ENCODE data around the gene BEST4.
A peak's percentile ranks its signal among the peaks of the same experiment; 100 is the strongest.
"Not testable (repeated sequence)": the region's sequence is repeated elsewhere in the genome, so short reads cannot be mapped to it uniquely, and the experiment has no call there.

The BEST4 gene

DNA sequence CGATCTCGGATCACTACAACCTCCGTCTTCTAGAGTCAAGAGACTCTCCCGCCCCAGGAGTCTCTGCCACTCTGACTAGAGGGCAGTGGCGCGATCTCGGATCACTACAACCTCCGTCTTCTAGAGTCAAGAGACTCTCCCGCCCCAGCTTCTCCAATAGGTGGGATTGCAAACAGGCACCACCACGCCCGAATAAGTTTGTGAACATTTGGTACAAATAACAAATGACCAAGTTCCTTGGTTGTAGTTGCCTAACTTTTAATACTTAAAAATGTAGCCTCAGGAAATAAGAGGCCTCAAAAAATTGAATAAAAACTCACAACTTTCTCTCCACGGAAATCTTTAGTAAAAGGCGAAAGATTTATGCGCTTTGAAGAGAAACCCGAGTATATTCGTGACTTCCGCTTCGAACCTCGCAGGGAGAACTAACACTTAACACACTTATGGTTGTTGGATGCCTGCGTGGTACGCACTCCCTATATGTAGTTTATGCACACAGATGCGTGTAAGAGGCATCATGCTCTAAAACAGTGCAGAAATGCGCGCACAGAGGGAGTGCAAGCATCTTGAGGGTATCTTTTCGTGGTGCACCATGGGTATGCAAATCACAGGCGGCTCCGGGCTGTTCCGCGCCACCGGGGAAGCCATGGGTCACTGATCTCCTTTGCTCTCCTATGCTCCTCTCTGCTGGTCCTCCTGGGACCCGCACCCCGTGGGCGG, 31.8 kb upstream of the BEST4 start:
- peak; percentile 96 for DNase-seq (ENCODE audit: low spot score)

DNA sequence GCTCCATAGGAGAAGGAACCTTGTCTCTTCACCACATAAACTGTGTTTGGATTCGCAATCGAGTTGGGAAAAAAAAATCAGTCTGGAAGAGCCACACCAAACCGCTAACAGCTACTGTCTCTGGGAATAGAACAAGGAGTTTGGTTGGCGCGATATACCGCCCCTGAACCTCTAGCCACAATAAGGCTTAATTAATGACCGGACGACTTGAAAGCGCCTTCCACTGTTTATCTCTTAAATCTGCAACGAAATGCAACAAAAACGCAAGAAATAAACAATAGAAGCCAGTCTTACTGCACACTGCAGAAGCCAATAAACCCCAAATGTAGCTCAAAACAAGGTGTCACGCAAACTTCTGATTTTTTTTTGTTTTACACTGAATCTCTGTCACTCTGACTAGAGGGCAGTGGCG, 31.2 kb upstream of the BEST4 start:
- DNase-seq (ENCODE audit: low spot score): no peak

GRCh38 chr1:44817771-44818495, 30.0 kb upstream of the BEST4 start:
- no peak for DNase-seq (ENCODE audit: low spot score)

GRCh38 chr1:44817307-44817706, 29.3 kb upstream of the BEST4 start:
- DNase-seq (ENCODE audit: low spot score): no peak

- not testable (repeated sequence) for DNase-seq (ENCODE audit: low spot score)
Measured at GRCh38 chr1:44815926-44816325, 28.0 kb upstream of the BEST4 start.

GRCh38 chr1:44812822-44813543, 25.0 kb upstream of the BEST4 start:
- no peak for DNase-seq (ENCODE audit: low spot score)

DNA sequence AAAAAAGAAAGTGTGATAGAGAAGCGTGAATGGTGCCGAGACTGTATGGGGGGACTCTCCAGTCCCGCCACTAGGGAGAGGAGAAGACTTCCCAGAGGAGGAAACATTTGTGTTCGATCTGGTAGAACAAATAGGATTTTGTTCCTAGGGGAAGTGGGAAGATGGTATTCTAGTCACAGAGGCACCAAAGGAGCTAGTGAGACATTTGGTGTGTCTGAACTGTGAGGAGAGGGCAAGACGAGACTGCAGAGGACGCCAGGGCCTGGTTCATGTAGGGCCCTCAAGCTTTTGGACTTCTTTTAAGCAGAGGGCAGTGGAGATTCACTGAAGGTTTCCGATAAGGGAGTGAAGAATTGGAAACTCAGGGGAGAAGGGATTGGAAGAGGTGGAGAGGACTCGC, 23.3 kb upstream of the BEST4 start:
- no peak for DNase-seq (ENCODE audit: low spot score)

- DNase-seq (ENCODE audit: low spot score): not testable (repeated sequence)
Measured at GRCh38 chr1:44810762-44811105, 22.8 kb upstream of the BEST4 start.

DNA sequence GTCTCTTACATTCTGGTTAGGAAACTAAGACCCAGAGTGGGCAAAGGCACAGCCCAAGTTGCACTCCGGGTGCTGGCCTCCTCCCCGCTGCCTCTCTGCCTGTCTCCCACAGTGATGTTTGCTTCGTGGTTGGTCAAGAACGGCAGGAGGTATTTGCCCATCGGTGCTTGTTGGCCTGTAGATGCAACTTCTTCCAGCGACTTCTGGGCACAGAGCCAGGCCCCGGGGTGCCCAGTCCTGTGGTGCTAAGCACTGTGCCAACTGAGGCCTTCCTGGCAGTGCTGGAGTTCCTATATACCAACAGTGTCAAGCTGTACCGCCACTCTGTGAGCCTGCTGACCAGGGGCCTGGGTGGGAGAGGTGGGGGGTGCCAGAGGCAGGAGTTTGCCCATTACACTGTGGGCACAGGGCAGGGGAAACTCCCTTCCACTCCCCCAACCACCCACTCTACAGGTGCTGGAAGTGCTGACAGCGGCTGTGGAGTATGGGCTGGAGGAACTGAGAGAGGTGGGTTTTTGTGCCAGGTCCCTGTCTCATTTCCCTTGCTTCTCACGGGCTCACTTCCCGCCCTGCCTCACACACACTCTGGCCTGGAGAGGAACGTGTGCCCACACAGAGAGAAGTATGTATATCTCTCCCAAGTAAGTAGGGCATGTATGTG, 22.3 kb upstream of the BEST4 start:
- DNase-seq (ENCODE audit: low spot score): no peak

DNA sequence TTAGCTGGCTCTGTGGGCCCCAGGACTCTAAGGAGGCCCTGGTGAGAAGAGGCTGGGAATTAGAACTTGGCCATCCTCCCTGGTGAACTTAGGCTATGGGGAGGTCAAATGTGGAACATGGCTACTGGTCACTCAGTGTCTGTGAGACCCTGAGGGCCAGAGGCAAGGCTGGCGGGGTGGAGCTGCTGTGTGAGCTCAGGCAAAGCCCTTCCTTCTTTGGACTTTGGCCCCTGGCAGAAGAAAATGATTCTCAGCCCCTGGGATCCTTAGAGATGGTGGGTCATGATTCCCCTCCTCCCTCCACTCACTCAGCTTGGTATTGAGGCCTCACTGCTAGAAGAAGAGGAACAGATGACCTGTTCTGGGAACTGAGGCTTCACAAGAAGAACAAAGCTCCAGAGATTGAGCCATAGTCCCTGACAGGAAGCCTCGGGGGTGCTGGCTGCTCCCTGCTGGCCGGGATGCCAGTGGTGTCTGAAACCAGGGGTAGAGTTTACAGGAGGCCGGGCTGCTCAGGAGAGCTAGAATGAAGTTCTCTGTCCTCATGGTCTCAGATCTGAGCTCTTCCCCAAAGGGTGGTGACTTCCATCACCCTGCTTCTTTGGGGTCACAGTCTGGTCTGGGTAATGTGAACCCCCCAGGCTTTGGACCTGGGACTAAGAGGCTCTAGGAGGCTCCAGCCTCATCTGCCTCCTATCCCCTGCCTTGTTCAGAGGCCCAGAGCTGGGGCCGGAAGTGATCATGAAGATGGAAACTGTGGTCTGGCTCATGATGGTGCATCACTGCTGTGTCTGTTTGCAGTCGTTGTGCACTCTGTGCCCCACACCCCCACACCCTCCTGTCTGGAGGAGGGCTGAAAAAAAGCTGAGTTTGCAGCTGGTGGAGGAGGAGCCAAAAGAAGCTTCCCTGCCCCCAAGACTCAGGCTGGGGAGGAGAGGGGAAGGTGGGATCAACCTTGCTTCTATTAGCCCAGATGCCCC, 21.3 kb upstream of the BEST4 start:
- no peak for DNase-seq (ENCODE audit: low spot score)

- DNase-seq (ENCODE audit: low spot score): no peak
Measured at GRCh38 chr1:44808063-44808937, 20.3 kb upstream of the BEST4 start, which contains the start of gene BTBD19. TSS of gene BTBD19 (plus strand) at chr1:44808523. CDS start at chr1:44808821, 298 bp downstream.

DNA sequence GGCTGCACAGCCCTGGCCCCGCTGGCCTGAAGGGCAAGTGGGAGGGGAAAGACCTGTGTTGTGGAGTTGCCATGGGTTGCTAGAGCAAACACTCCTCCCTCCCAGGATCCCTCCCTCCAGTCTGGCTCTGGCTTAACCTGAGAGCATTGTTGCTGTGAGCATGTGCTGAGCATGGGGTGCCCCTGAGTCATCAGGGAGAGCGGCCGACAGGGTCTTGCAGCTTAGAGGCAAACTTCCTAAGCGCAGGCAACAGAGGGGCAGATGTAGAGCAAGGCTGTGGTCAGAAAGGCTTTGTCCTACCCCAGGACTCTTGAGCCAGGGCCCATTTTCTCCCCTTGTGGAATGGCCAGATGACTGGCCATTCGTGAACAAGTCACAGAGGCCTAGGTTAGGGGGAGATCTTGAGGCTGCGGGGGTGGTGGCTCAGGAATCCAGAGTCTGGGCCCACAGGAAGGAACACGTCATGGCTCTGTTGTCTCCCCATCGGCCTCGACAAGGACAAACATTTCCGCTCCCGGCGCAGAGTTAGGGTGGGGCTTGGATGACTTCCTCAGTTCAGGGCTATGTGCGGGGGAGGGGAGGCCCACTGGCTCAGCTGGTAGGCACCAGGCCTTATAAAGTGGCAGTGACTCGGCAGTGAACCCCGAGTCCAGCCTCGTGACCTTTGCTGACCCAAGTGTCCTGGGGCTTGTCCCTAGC, 19.5 kb upstream of the BEST4 start:
- DNase-seq (ENCODE audit: low spot score): peak; percentile 87

GRCh38 chr1:44806704-44807363, 18.9 kb upstream of the BEST4 start, which contains the start of gene DYNLT4:
TSS of gene DYNLT4 (minus strand) at chr1:44807351. CDS start at chr1:44806668, 683 bp downstream.
- no peak for DNase-seq (ENCODE audit: low spot score)

DNA sequence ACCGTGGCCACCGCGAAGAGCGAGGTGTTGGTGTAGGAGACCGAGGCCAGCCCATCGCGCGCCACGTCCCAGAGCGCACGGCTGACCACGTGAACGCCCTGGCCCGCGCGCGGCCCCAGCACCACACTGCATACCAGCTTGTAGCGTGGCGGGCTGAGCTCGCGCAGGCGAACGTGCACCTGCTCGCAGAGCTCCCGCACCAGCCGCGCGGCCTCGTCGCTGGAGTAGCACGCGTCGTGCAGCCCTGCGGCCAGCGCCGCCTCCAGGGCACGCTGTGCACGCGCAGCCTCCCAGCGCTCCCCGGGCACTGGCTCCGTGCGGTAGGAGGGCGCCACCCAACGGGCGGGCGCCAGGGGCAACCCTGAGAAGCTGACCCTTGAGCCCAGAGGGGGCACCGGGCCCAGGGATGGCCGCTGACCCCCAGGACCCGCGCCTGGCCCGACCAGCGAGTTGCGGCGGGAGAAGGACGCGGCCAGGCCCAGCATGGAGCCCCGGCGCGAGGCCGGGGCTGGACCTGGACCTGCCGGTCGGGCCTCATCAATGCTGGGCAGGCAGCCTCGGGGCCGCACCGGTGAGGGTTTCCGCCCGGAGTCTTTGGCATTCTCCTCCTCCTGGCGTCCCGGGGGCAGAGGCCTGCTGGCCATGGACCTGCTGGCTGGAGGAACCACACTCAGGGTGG, 18.2 kb upstream of the BEST4 start:
- no peak for DNase-seq (ENCODE audit: low spot score)

DNA sequence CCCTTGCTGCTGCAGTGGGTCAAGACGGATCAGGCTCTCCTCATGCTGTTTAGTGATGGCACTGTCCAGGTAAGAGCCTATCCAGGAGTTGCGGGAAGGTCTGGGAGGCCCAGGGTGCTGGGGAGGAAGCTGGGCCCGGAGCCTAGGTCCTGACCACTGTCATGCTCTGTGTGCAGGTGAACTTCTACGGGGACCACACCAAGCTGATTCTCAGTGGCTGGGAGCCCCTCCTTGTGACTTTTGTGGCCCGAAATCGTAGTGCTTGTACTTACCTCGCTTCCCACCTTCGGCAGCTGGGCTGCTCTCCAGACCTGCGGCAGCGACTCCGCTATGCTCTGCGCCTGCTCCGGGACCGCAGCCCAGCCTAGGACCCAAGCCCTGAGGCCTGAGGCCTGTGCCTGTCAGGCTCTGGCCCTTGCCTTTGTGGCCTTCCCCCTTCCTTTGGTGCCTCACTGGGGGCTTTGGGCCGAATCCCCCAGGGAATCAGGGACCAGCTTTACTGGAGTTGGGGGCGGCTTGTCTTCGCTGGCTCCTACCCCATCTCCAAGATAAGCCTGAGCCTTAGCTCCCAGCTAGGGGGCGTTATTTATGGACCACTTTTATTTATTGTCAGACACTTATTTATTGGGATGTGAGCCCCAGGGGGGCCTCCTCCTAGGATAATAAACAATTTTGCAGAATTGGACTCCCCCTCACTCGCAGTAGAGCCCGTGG, 17.5 kb upstream of the BEST4 start:
- no peak for DNase-seq (ENCODE audit: low spot score)

GRCh38 chr1:44803312-44804095, 15.5 kb upstream of the BEST4 start:
- DNase-seq (ENCODE audit: low spot score): no peak

DNA sequence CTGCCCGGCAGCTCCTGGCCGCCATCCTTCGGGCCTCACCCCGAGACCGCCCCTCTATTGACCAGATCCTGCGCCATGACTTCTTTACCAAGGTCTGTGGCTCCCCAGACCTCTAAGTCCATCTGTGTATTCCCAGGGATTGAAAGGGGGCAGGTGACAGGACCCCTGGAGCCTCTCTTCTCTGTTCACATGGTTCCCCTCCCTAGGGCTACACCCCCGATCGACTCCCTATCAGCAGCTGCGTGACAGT, 15.0 kb upstream of the BEST4 start:
- no peak for DNase-seq (ENCODE audit: low spot score)
